ENCODE measurements around the gene KCNJ1.

DNA sequence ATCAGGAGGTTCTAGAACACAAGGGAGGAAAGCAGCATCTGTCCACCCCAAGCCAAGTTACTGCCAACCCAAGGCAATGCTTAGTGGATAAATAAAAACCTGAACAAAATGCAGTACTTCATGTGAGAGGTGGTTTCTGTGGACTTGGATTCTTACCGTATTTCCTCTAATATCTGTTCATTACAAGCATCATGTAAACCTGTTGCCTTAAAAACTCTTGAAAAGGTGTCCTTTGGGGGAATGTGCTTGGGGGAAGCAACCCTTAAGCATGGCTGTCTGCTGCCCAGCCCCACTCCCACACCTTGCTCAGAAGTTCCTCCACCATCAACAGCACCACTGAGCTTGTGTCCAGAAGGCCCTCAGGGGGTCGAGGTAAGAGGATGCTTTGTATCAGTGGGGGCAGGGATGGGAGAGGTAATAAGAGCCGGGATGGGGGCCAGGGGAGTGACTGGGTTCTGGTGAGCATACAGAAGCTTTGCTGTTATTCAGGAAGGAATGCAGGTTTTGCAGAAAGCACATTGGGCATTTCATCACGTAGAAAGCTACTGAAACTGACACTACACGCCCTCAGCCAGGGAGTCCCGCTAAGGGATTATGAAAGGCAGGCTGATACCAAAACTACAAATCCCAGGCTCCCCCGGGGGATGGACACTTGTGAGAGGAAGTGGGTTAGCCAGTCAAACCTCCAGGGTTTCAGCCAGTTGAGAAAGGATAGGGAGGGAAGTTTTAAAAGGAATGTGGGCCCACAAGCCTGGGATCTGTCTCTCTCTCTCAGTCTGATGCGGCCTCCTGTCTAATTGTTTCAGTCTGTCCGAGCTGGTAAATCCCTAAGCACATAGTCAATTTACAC is 52.0 kb downstream of the KCNJ1 start:
- no peak for TF ChIP-seq EZH2 (IDR thresholded peaks at IDR 0.05; ENCODE audit: borderline replicate concordance, low read depth, low read length, poor library complexity, severe bottlenecking)
- TF ChIP-seq, protein P1, sequence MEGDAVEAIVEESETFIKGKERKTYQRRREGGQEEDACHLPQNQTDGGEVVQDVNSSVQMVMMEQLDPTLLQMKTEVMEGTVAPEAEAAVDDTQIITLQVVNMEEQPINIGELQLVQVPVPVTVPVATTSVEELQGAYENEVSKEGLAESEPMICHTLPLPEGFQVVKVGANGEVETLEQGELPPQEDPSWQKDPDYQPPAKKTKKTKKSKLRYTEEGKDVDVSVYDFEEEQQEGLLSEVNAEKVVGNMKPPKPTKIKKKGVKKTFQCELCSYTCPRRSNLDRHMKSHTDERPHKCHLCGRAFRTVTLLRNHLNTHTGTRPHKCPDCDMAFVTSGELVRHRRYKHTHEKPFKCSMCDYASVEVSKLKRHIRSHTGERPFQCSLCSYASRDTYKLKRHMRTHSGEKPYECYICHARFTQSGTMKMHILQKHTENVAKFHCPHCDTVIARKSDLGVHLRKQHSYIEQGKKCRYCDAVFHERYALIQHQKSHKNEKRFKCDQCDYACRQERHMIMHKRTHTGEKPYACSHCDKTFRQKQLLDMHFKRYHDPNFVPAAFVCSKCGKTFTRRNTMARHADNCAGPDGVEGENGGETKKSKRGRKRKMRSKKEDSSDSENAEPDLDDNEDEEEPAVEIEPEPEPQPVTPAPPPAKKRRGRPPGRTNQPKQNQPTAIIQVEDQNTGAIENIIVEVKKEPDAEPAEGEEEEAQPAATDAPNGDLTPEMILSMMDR (conservative IDR thresholded peaks at IDR 0.05; ENCODE audit: low read depth, low read length), result no peak

Data from A673 (cell line).